ENCODE results near the gene PRKCA. TPM values are rescaled to one million over a fixed set of nuclear protein-coding genes. Genes with fewer than 3 reads are reported as not detected.

The PRKCA gene
- total RNA-seq, 1 donor from 2014 or later, result 15.5 TPM

GRCh38 chr17:66312912-66313311 lies 10.5 kb downstream of the PRKCA start:
- no peak for TF ChIP-seq POLR2AphosphoS5 (IDR thresholded peaks at IDR 0.05; ENCODE audit: insufficient read depth in 1 of 2, low read depth in 1 of 2)
- TF ChIP-seq, protein P1, sequence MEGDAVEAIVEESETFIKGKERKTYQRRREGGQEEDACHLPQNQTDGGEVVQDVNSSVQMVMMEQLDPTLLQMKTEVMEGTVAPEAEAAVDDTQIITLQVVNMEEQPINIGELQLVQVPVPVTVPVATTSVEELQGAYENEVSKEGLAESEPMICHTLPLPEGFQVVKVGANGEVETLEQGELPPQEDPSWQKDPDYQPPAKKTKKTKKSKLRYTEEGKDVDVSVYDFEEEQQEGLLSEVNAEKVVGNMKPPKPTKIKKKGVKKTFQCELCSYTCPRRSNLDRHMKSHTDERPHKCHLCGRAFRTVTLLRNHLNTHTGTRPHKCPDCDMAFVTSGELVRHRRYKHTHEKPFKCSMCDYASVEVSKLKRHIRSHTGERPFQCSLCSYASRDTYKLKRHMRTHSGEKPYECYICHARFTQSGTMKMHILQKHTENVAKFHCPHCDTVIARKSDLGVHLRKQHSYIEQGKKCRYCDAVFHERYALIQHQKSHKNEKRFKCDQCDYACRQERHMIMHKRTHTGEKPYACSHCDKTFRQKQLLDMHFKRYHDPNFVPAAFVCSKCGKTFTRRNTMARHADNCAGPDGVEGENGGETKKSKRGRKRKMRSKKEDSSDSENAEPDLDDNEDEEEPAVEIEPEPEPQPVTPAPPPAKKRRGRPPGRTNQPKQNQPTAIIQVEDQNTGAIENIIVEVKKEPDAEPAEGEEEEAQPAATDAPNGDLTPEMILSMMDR (IDR thresholded peaks at IDR 0.05), result no peak
- no peak for TF ChIP-seq POLR2A (IDR thresholded peaks at IDR 0.05)
- H3K27ac ChIP-seq, result no peak overlapping the region
- intact Hi-C loops (cut with DNase I), result no loop called here
- no peaks in the 10 kb centered on the region for H3K36me3 ChIP-seq
- H3K9me3 ChIP-seq, result no peaks in the 10 kb centered on the region
- no peaks in the 10 kb centered on the region for H3K4me1 ChIP-seq
- DNase-seq (ENCODE audit: extremely low spot score in 2 of 2), result no peak
- H3K4me3 ChIP-seq, result no peak overlapping the region
- H3K27me3 ChIP-seq, result no peaks in the 10 kb centered on the region

- H3K27ac ChIP-seq, result no peak overlapping the region
- H3K4me1 ChIP-seq, result no peaks in the 10 kb centered on the region
- TF ChIP-seq, protein P1 (IDR thresholded peaks at IDR 0.05), result no peak
- no peaks in the 10 kb centered on the region for H3K27me3 ChIP-seq
- H3K9me3 ChIP-seq, result no peaks in the 10 kb centered on the region
- no peak overlapping the region for H3K4me3 ChIP-seq
- intact Hi-C loops (cut with DNase I), result no loop called here
- H3K36me3 ChIP-seq, result no peaks in the 10 kb centered on the region
- DNase-seq (ENCODE audit: extremely low spot score in 2 of 2), result no peak
Observed at GRCh38 chr17:66313325-66313724, 10.9 kb downstream of the PRKCA start.

- no peak overlapping the region for H3K27ac ChIP-seq
- H3K4me3 ChIP-seq, result no peak overlapping the region
- TF ChIP-seq POLR2AphosphoS5 (IDR thresholded peaks at IDR 0.05; ENCODE audit: insufficient read depth in 1 of 2, low read depth in 1 of 2) (no peak), POLR2A (IDR thresholded peaks at IDR 0.05) (no peak)
- TF ChIP-seq, protein P1 (IDR thresholded peaks at IDR 0.05), result no peak
- H3K9me3 ChIP-seq, result no peaks in the 10 kb centered on the region
- H3K27me3 ChIP-seq, result no peaks in the 10 kb centered on the region
- intact Hi-C loops (cut with DNase I), result no loop called here
- H3K36me3 ChIP-seq, result no peaks in the 10 kb centered on the region
- DNase-seq (ENCODE audit: extremely low spot score in 2 of 2), result no peak
- no peaks in the 10 kb centered on the region for H3K4me1 ChIP-seq
Observed at GRCh38 chr17:66313995-66314659, 11.7 kb downstream of the PRKCA start.

DNA sequence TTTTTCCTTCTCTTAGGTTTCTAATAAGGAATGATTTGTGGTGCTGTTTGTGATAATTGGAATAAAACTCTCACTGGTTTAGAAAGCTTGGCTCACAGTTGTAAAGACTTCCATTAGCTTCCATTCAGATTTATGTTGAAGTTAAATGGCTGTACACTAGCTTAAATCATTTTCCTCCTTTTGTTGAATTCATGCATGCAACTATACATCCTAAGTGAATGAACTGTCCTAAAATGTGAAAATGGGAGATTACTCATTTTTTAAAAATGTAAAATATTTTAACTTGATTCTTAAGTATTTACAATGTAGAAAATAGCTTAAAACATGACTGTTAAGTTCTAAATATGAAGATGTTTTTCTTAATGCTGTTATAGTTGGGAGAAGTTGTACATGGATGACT lies 15.2 kb downstream of the PRKCA start:
- Histone ChIP-seq H3K4me1 (no peaks in the 10 kb centered on the region), H3K36me3 (no peaks in the 10 kb centered on the region), H3K9me3 (no peaks in the 10 kb centered on the region), H3K27ac (no peak overlapping the region), H3K4me3 (no peak overlapping the region), H3K27me3 (no peaks in the 10 kb centered on the region)
- DNase-seq (ENCODE audit: extremely low spot score in 2 of 2), result no peak
- TF ChIP-seq POLR2A (IDR thresholded peaks at IDR 0.05) (no peak), POLR2AphosphoS5 (IDR thresholded peaks at IDR 0.05; ENCODE audit: insufficient read depth in 1 of 2, low read depth in 1 of 2) (no peak)
- TF ChIP-seq, protein P1 (IDR thresholded peaks at IDR 0.05), result no peak
- intact Hi-C loops (cut with DNase I), result no loop called here

DNA sequence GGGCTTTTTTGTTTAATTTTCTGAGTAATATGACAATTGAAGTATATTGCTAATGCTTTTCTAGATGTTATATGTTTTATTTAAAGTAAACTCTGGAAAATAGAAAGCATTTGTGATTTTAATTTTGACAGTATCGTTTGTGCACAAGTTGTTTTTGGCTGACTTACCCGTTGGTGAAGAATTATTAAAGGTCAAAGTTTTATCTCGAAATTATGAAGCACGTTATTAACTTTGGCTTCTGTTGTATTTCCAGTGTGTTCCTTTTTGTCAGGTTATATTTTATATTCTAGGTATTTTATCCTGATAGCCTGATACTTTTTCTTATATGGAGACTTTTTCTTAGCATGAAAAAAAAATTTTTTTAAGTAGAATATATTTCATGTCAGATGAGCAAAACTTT lies 16.8 kb downstream of the PRKCA start:
- Histone ChIP-seq H3K27ac (no peak overlapping the region), H3K4me1 (no peaks in the 10 kb centered on the region), H3K4me3 (no peak overlapping the region), H3K9me3 (no peaks in the 10 kb centered on the region), H3K36me3 (no peaks in the 10 kb centered on the region), H3K27me3 (no peaks in the 10 kb centered on the region)
- intact Hi-C loops (cut with DNase I), result no loop called here
- TF ChIP-seq, protein P1 (IDR thresholded peaks at IDR 0.05), result no peak
- TF ChIP-seq POLR2A (IDR thresholded peaks at IDR 0.05) (no peak), POLR2AphosphoS5 (IDR thresholded peaks at IDR 0.05; ENCODE audit: insufficient read depth in 1 of 2, low read depth in 1 of 2) (no peak)
- no peak for DNase-seq (ENCODE audit: extremely low spot score in 2 of 2)

All from vagina (tissue), 2 donors.